B cell (primary cell): ENCODE results near the gene CCDC60. TPM values are rescaled to one million over a fixed set of nuclear protein-coding genes. Genes with fewer than 3 reads are reported as not detected.

Source experiments
- ATAC-seq: fragments of 200-7000 bp; cut with Tn5 transposase; one replicate; pipeline ENCODE4 v1.10.0; 2021; ENCODE audit warnings: low read depth, mild to moderate bottlenecking, moderate number of reproducible peaks, moderate library complexity
- CTCF ChIA-PET: fragments of 350-600 bp; sonication (Branson Sonifier 250); formaldehyde crosslinking; loops from one replicate; lab custom pipeline; 2021; ENCODE audit warnings: antibody characterized with exemption, inconsistent platforms; lab: Charles Lee
- POLR2A ChIA-PET: fragments of 350-600 bp; sonication (Branson Sonifier 250); formaldehyde crosslinking; loops from one replicate; lab custom pipeline; 2021; ENCODE audit warnings: antibody characterized with exemption; lab: Charles Lee
- DNase-seq: peaks from one replicate; pipeline ENCODE4 v3.0.0; 2013
- H2AFZ ChIP-seq: 2 replicates; pipeline ENCODE4 v1.6.1; 2012; ENCODE audit warnings: mild to moderate bottlenecking, low read depth, low read length; ENCODE audit not compliant: insufficient read depth, poor library complexity, severe bottlenecking
- H3K27ac ChIP-seq, 2 donors: 1 replicate in 1 of 2; 2 replicates in 1 of 2; pipeline ENCODE4 v1.5.1; 2012 to 2013; ENCODE audit warnings: low read length in 2 of 2, mild to moderate bottlenecking in 2 of 2, moderate library complexity in 1 of 2
- H3K27me3 ChIP-seq, 4 experiments: fragments of 200-600 bp in 1 of 4; sonication (generic) in 1 of 4; replicated peaks in 1 of 4; 1 replicate in 2 of 4; 2 replicates in 2 of 4; pipeline versions ENCODE4 v1.6.1 to v1.7.0; 2013 to 2016; ENCODE audit warnings: low read length in 3 of 4, mild to moderate bottlenecking in 2 of 4, mixed read lengths in 1 of 4, moderate library complexity in 1 of 4; ENCODE audit not compliant: insufficient read depth in 4 of 4, control insufficient read depth in 3 of 4; ENCODE audit errors: control extremely low read depth in 1 of 4
- H3K36me3 ChIP-seq, 2 experiments: replicated peaks in 1 of 2; 1 replicate in 1 of 2; 2 replicates in 1 of 2; pipeline versions ENCODE4 v1.6.1 to v1.7.1; 2013; ENCODE audit warnings: low read length in 1 of 2; ENCODE audit not compliant: insufficient read depth in 2 of 2, control insufficient read depth in 1 of 2; ENCODE audit errors: control extremely low read depth in 1 of 2, extremely low read depth in 1 of 2
- H3K4me1 ChIP-seq, 2 donors: fragments of 200-600 bp in 1 of 2; sonication (generic) in 1 of 2; 1 replicate in 1 of 2; 2 replicates in 1 of 2; pipeline versions ENCODE4 v1.5.1 to v1.6.1; 2013 to 2017; ENCODE audit warnings: low read length in 2 of 2; ENCODE audit not compliant: control insufficient read depth in 2 of 2, insufficient read depth in 2 of 2
- H3K4me2 ChIP-seq: replicated peaks from 2 replicates; pipeline ENCODE3; 2012; ENCODE audit warnings: mild to moderate bottlenecking, low read depth, low read length; ENCODE audit not compliant: poor library complexity, severe bottlenecking
- H3K4me3 ChIP-seq, 5 experiments: fragments of 200-600 bp in 1 of 5; sonication (generic) in 1 of 5; 1 replicate in 3 of 5; 2 replicates in 2 of 5; pipeline versions ENCODE4 v1.5.1 to v1.7.0; 2011 to 2016; ENCODE audit warnings: low read length in 4 of 5, mild to moderate bottlenecking in 4 of 5, low read depth in 2 of 5, control low read depth in 1 of 5, moderate library complexity in 1 of 5; ENCODE audit not compliant: insufficient read depth in 1 of 5; ENCODE audit errors: control extremely low read depth in 1 of 5, extremely low read depth in 1 of 5
- H3K79me2 ChIP-seq: fragments of 200-600 bp; sonication (generic); one replicate; pipeline ENCODE4 v1.6.0; 2016; ENCODE audit warnings: low read length; ENCODE audit not compliant: control insufficient read depth, insufficient read depth
- H3K9ac ChIP-seq: fragments of 200-600 bp; sonication (generic); 2 replicates; pipeline ENCODE4 v1.6.1; 2017; ENCODE audit warnings: mild to moderate bottlenecking, low read length, moderate library complexity
- H3K9me3 ChIP-seq, 3 donors: one replicate each; pipeline versions ENCODE4 v1.6.1 to v1.7.1; 2013; ENCODE audit warnings: low read length in 2 of 3; ENCODE audit not compliant: control insufficient read depth in 2 of 3, insufficient read depth in 1 of 3; ENCODE audit errors: control extremely low read depth in 1 of 3
- H4K20me1 ChIP-seq: 2 replicates; pipeline ENCODE4 v1.6.0; 2012; ENCODE audit warnings: mild to moderate bottlenecking, low read length; ENCODE audit not compliant: insufficient read depth, control insufficient read depth, poor library complexity, severe bottlenecking
- H3K27ac Mint-ChIP-seq: one replicate; pipeline ENCODE4 v1.8.0; 2021; ENCODE audit warnings: mixed read lengths
- H3K27me3 Mint-ChIP-seq: one replicate; pipeline ENCODE4 v1.8.0; 2021; ENCODE audit warnings: mixed read lengths
- H3K4me1 Mint-ChIP-seq: one replicate; pipeline ENCODE4 v1.8.0; 2021; ENCODE audit warnings: mixed read lengths
- H3K4me3 Mint-ChIP-seq: one replicate; pipeline ENCODE4 v1.8.0; 2021; ENCODE audit warnings: mixed read lengths
- H3K9me3 Mint-ChIP-seq: one replicate; pipeline ENCODE4 v1.8.0; 2022; ENCODE audit warnings: mixed read lengths; ENCODE audit not compliant: insufficient read depth
- EZH2 ChIP-seq: IDR thresholded peaks from 2 replicates; pipeline ENCODE4 v1.6.1; 2012; ENCODE audit warnings: borderline replicate concordance, low read depth, mild to moderate bottlenecking, moderate library complexity, low read length; ENCODE audit not compliant: insufficient read depth, poor library complexity, severe bottlenecking
- WGBS: methylation state at CpG from one replicate; pipeline ENCODE4 v1.1.5; 2013; ENCODE audit warnings: missing lambda C conversion rate; ENCODE audit not compliant: insufficient coverage; 5-methylcytosine and 5-hydroxymethylcytosine counted together
- intact Hi-C: fragments of 100-400 bp; cut with micrococcal nuclease; formaldehyde crosslinking; loops from one replicate; pipeline ENCODE4 v1.10.0; 2022
- polyA plus RNA-seq: library from polyadenylated mRNA; depleted of rRNA; stranded (reverse); fragments of >200 nt; gene quantifications from 2 replicates; pipeline ENCODE4 v1.2.3, GENCODE V29; 2012
- total RNA-seq, 2 donors: library from RNA; stranded (reverse); fragments of 120-200 nt in 1 of 2; gene quantifications; 1 replicate in 1 of 2; 2 replicates in 1 of 2; pipeline versions ENCODE4 v1.2.3 to v1.2.4, GENCODE V29; 2013 to 2022
- TF ChIP-seq, protein P1 (sequence below): fragments of 200-600 bp; IDR thresholded peaks from one replicate; pipeline ENCODE4 v1.8.0; 2022; ENCODE audit warnings: antibody characterized with exemption, mild to moderate bottlenecking

Gene CCDC60
- total and polyA plus RNA-seq, 2 donors (not counting 1 experiment from before 2014, with no cell fraction given): not detected

DNA sequence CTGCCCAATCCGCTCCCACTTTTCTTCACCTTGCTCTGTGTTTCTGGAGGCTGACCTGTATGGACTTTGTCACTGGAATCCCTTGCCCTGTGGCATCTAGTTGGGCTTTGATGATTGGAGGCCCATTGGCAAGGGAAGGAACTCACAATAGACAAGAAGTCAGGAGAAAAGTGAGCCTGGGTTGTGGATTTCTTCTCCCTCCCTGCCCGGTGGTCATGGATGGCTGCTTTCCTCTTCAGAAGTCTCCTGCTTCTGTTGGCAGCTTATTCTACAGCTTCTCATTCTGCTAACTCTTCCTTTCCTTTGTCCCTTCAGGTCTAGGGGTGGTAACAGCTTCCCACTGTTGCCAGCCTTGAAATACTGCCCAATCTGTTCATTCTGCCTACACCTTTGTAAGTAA is 13.9 kb upstream of the CCDC60 start:
- Histone ChIP-seq H3K4me2 (no peak overlapping the region), H3K27me3 (peaks cover 0 to 3% (median 0%) of the 10 kb centered on the region in 4 experiments), H4K20me1 (no peaks in the 10 kb centered on the region), H3K9ac (no peak overlapping the region), H3K4me3 (no peak overlapping the region), H3K27ac (no peak overlapping the region), H2AFZ (no peak overlapping the region), H3K79me2 (no peaks in the 10 kb centered on the region), H3K36me3 (no peaks in the 10 kb centered on the region), H3K4me1 (peaks cover 0 to 7% of the 10 kb centered on the region in 2 donors), H3K9me3 (no peaks in the 10 kb centered on the region)
- no peak for DNase-seq
- TF ChIP-seq EZH2: no peak
- TF ChIP-seq, protein P1, sequence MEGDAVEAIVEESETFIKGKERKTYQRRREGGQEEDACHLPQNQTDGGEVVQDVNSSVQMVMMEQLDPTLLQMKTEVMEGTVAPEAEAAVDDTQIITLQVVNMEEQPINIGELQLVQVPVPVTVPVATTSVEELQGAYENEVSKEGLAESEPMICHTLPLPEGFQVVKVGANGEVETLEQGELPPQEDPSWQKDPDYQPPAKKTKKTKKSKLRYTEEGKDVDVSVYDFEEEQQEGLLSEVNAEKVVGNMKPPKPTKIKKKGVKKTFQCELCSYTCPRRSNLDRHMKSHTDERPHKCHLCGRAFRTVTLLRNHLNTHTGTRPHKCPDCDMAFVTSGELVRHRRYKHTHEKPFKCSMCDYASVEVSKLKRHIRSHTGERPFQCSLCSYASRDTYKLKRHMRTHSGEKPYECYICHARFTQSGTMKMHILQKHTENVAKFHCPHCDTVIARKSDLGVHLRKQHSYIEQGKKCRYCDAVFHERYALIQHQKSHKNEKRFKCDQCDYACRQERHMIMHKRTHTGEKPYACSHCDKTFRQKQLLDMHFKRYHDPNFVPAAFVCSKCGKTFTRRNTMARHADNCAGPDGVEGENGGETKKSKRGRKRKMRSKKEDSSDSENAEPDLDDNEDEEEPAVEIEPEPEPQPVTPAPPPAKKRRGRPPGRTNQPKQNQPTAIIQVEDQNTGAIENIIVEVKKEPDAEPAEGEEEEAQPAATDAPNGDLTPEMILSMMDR: no peak
- Mint-ChIP-seq H3K4me3 (no peak overlapping the region), H3K9me3 (peaks cover 3% of the 10 kb centered on the region), H3K27me3 (peaks cover 25% of the 10 kb centered on the region), H3K4me1 (peaks cover 5% of the 10 kb centered on the region), H3K27ac (no peak overlapping the region)
- intact Hi-C loops: no loop called here
- ChIA-PET POLR2A (no interaction called here), CTCF (no interaction called here)
- 86% methylated on average over 1 of the region's 2 CpGs for WGBS
- no peak for ATAC-seq

DNA sequence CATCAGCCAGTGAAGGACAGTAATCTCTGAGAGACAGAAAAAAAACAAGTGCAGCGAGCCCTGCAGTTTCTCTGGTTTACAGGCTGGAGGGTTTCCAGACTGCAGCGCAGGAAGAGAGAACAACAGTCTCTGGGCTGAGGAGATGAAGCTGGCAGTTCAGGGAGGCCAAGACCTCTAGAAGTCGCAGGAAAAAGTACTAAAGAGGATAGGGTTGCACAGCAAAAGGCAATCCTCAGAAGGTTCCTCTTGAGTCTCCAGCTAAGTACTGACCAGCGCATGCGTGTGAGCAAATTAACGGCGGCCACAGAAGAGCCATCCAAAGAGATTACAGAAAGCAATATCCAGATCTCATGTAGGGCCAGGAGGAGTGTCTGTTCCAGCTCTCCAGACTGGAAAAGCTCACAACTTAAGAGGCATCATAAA is 12.2 kb upstream of the CCDC60 start:
- DNase-seq (no peak), ATAC-seq (no peak)
- Histone ChIP-seq H3K9me3 (no peaks in the 10 kb centered on the region), H3K4me2 (no peak overlapping the region), H3K27ac (no peak overlapping the region), H3K27me3 (peaks cover 0 to 3% (median 0%) of the 10 kb centered on the region in 4 experiments), H3K9ac (no peak overlapping the region), H2AFZ (no peak overlapping the region), H3K36me3 (no peaks in the 10 kb centered on the region), H3K4me3 (no peak overlapping the region), H3K4me1 (peaks cover 0 to 7% of the 10 kb centered on the region in 2 donors), H4K20me1 (no peaks in the 10 kb centered on the region), H3K79me2 (no peaks in the 10 kb centered on the region)
- TF ChIP-seq, protein P1: no peak
- TF ChIP-seq EZH2: no peak
- peaks cover 3% of the 10 kb centered on the region for H3K9me3 Mint-ChIP-seq
- H3K27ac Mint-ChIP-seq: no peak overlapping the region
- H3K27me3 Mint-ChIP-seq: peaks cover 25% of the 10 kb centered on the region
- 96% methylated on average over 7 of the region's 7 CpGs for WGBS
- ChIA-PET POLR2A (no interaction called here), CTCF (no interaction called here)
- intact Hi-C loops: no loop called here
- peaks cover 5% of the 10 kb centered on the region for H3K4me1 Mint-ChIP-seq
- no peak overlapping the region for H3K4me3 Mint-ChIP-seq
